ENCODE data around the gene RPTOR. TPM values are rescaled to one million over a fixed set of nuclear protein-coding genes. Genes with fewer than 3 reads are reported as not detected.
"Not testable (repeated sequence)": the region's sequence is repeated elsewhere in the genome, so short reads cannot be mapped to it uniquely, and the experiment has no call there.

The RPTOR gene
- total RNA-seq, 1 donor from 2014 or later = 19.6 TPM

- no peak for DNase-seq (ENCODE audit: low read depth, low spot score)
Measured at GRCh38 chr17:80614332-80615047, 69.9 kb downstream of the RPTOR start.

- no peak for DNase-seq (ENCODE audit: low read depth, low spot score)
Measured at GRCh38 chr17:80615376-80615775, 70.7 kb downstream of the RPTOR start.

- DNase-seq (ENCODE audit: low read depth, low spot score) = no peak
Measured at GRCh38 chr17:80616705-80617104, 72.1 kb downstream of the RPTOR start.

GRCh38 chr17:80618304-80618703 lies 73.7 kb downstream of the RPTOR start:
- DNase-seq (ENCODE audit: low read depth, low spot score) = no peak

GRCh38 chr17:80619535-80620235 lies 75.0 kb downstream of the RPTOR start:
- DNase-seq (ENCODE audit: low read depth, low spot score) = no peak

GRCh38 chr17:80621335-80621996 lies 76.8 kb downstream of the RPTOR start:
- DNase-seq (ENCODE audit: low read depth, low spot score) = no peak

- no peak for DNase-seq (ENCODE audit: low read depth, low spot score)
Measured at GRCh38 chr17:80621997-80622357, 77.3 kb downstream of the RPTOR start.

GRCh38 chr17:80624864-80625263 lies 80.2 kb downstream of the RPTOR start:
- no peak for DNase-seq (ENCODE audit: low read depth, low spot score)

GRCh38 chr17:80625627-80626026 lies 81.0 kb downstream of the RPTOR start:
- DNase-seq (ENCODE audit: low read depth, low spot score) = no peak

GRCh38 chr17:80628881-80629280 lies 84.2 kb downstream of the RPTOR start:
- not testable (repeated sequence) for DNase-seq (ENCODE audit: low read depth, low spot score)

GRCh38 chr17:80629298-80630028 lies 84.8 kb downstream of the RPTOR start:
- no peak for DNase-seq (ENCODE audit: low read depth, low spot score)

GRCh38 chr17:80630560-80631120 lies 86.0 kb downstream of the RPTOR start:
- DNase-seq (ENCODE audit: low read depth, low spot score) = no peak

GRCh38 chr17:80631142-80632045 lies 86.8 kb downstream of the RPTOR start:
- DNase-seq (ENCODE audit: low read depth, low spot score) = no peak

- no peak for DNase-seq (ENCODE audit: low read depth, low spot score)
Measured at GRCh38 chr17:80632046-80632581, 87.5 kb downstream of the RPTOR start.

- DNase-seq (ENCODE audit: low read depth, low spot score) = no peak
Measured at GRCh38 chr17:80633207-80633606, 88.6 kb downstream of the RPTOR start.

- no peak for DNase-seq (ENCODE audit: low read depth, low spot score)
Measured at GRCh38 chr17:80633994-80634566, 89.4 kb downstream of the RPTOR start.

- DNase-seq (ENCODE audit: low read depth, low spot score) = no peak
Measured at GRCh38 chr17:80636361-80637018, 91.9 kb downstream of the RPTOR start.

- no peak for DNase-seq (ENCODE audit: low read depth, low spot score)
Measured at GRCh38 chr17:80637048-80637781, 92.6 kb downstream of the RPTOR start.

- no peak for DNase-seq (ENCODE audit: low read depth, low spot score)
Measured at GRCh38 chr17:80639658-80640057, 95.0 kb downstream of the RPTOR start.
